ENCODE data around the gene INPP4B. TPM values are rescaled to one million over a fixed set of nuclear protein-coding genes. Genes with fewer than 3 reads are reported as not detected.

INPP4B gene
- total RNA-seq, 4 donors from 2014 or later: 29.4 to 51.5 (median 35.3) TPM

DNA sequence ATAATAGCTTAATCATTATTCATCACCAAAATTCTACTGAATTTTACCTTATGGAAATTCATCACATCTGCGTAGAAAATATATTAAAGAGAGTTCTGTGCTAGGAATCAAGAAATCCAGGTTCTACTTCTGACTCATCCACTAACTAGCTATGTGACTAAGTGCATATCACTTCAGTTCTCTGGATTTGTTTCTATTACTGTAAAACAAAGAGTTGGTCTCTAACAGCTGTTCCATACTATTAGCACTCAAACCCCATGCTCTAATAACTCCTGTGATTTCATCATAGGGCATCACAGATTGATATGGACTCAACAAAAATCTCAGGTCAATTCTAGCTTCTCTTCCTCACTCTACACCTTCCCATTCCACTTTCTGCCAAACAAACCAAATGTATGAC lies 572.0 kb downstream of the INPP4B start:
- H3K27me3 ChIP-seq: no peaks in the 10 kb centered on the region
- no peak for DNase-seq
- no peak for TF ChIP-seq POLR2A (IDR thresholded peaks at IDR 0.05)
- TF ChIP-seq, protein P1, sequence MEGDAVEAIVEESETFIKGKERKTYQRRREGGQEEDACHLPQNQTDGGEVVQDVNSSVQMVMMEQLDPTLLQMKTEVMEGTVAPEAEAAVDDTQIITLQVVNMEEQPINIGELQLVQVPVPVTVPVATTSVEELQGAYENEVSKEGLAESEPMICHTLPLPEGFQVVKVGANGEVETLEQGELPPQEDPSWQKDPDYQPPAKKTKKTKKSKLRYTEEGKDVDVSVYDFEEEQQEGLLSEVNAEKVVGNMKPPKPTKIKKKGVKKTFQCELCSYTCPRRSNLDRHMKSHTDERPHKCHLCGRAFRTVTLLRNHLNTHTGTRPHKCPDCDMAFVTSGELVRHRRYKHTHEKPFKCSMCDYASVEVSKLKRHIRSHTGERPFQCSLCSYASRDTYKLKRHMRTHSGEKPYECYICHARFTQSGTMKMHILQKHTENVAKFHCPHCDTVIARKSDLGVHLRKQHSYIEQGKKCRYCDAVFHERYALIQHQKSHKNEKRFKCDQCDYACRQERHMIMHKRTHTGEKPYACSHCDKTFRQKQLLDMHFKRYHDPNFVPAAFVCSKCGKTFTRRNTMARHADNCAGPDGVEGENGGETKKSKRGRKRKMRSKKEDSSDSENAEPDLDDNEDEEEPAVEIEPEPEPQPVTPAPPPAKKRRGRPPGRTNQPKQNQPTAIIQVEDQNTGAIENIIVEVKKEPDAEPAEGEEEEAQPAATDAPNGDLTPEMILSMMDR (IDR thresholded peaks at IDR 0.05): no peak
- H3K27ac ChIP-seq: no peak overlapping the region
- H3K4me1 ChIP-seq: no peaks in the 10 kb centered on the region
- no peak overlapping the region for H3K4me3 ChIP-seq
- no peaks in the 10 kb centered on the region for H3K36me3 ChIP-seq
- H3K9me3 ChIP-seq: no peaks in the 10 kb centered on the region
- intact Hi-C loops (cut with DNase I; ENCODE audit: low total_unique reads): no loop called here

DNA sequence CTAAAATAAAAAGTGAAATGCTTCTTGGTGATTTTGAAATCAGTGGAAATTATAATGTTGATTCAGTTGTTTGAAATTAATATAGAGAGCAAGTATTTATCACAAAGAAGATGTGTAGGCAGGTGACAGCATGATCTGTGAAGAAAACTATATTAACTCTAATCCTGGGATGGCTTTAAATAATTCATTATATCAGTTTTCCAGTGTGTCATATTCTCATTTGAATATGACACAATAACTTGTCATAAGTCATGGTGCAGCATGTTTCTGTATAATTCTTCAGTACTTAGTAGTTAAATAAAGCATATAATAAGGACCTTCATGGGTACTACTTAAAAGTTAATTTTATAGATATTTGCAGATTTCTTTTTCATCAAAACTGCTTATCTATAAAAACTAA lies 573.6 kb downstream of the INPP4B start:
- no peaks in the 10 kb centered on the region for H3K36me3 ChIP-seq
- H3K27ac ChIP-seq: no peak overlapping the region
- no peaks in the 10 kb centered on the region for H3K9me3 ChIP-seq
- H3K27me3 ChIP-seq: no peaks in the 10 kb centered on the region
- DNase-seq: no peak
- no peak for TF ChIP-seq POLR2A (IDR thresholded peaks at IDR 0.05)
- TF ChIP-seq, protein P1 (IDR thresholded peaks at IDR 0.05): no peak
- H3K4me1 ChIP-seq: no peaks in the 10 kb centered on the region
- H3K4me3 ChIP-seq: no peak overlapping the region
- intact Hi-C loops (cut with DNase I; ENCODE audit: low total_unique reads): no loop called here

DNA sequence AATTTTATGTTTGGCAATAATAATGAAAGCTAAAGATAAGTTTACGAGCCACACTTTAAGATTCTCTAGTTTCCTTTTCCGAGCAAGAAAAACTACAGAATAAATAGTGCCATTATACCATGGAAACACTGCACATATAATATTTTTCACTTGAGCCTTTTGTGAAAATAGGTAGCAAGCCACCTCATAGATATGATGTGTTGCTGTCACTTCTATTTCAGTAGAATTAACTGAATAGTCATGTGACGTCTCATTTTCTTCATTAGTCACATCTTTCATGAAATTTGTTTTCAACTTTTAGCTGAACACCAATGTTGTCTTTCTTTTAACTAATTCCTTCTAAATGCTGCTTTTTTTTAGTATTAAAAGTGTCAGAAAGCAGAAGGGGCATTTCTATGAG lies 574.3 kb downstream of the INPP4B start:
- Histone ChIP-seq H3K4me1 (no peaks in the 10 kb centered on the region), H3K27me3 (no peaks in the 10 kb centered on the region), H3K4me3 (no peak overlapping the region), H3K36me3 (no peaks in the 10 kb centered on the region), H3K9me3 (no peaks in the 10 kb centered on the region), H3K27ac (no peak overlapping the region)
- no peak for DNase-seq
- TF ChIP-seq, protein P1 (IDR thresholded peaks at IDR 0.05): no peak
- no peak for TF ChIP-seq POLR2A (IDR thresholded peaks at IDR 0.05)
- intact Hi-C loops (cut with DNase I; ENCODE audit: low total_unique reads): no loop called here

DNA sequence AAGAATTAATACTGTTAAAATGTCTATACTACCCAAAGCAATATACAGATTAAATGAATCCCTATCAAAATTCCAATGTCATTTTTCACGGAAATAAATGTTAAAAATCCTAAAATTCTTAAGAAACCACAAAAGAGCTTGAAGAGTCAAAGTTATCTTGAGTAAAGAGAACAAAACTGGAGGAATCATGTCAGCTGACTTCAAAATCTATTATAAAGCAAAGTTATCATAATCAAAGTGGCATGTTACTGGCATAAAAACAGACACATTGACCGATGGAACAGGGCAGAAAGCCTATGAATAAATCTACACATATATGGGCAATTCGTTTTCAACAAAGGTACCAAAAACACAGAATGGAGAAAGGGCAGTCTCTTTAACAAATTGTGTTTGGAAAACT lies 579.0 kb downstream of the INPP4B start:
- no peak for DNase-seq
- TF ChIP-seq, protein P1 (IDR thresholded peaks at IDR 0.05): no peak
- TF ChIP-seq POLR2A (IDR thresholded peaks at IDR 0.05): no peak
- Histone ChIP-seq H3K36me3 (no peaks in the 10 kb centered on the region), H3K4me3 (no peak overlapping the region), H3K4me1 (no peaks in the 10 kb centered on the region), H3K27me3 (no peaks in the 10 kb centered on the region), H3K27ac (no peak overlapping the region), H3K9me3 (no peaks in the 10 kb centered on the region)
- intact Hi-C loops (cut with DNase I; ENCODE audit: low total_unique reads): no loop called here

DNA sequence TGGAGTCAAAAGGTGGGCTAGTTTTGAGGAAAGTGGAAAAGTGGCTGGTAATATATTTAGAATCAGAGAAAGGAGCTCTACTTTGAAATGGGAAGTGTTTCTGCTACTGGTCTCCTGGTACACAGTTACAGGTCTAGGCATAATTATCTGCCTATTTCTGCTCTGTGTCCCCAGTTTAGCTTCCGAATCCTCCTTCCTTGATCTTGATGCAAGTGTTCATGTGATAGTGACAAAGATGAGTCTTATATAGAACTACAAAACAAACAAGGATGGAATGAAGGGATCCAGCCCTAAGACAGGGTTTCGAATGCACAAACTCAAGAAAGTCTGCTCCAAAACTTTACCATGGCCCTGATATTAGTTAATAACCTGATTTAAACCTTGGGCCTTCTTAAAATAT lies 580.2 kb downstream of the INPP4B start:
- Histone ChIP-seq H3K4me3 (no peak overlapping the region), H3K9me3 (no peaks in the 10 kb centered on the region), H3K4me1 (no peaks in the 10 kb centered on the region), H3K27me3 (no peaks in the 10 kb centered on the region), H3K27ac (no peak overlapping the region), H3K36me3 (no peaks in the 10 kb centered on the region)
- DNase-seq: no peak
- TF ChIP-seq POLR2A (IDR thresholded peaks at IDR 0.05): no peak
- TF ChIP-seq, protein P1 (IDR thresholded peaks at IDR 0.05): no peak
- intact Hi-C loops (cut with DNase I; ENCODE audit: low total_unique reads): no loop called here

Data from uterus (tissue), 4 donors.